ENCODE measurements around the gene CDH18. TPM values are rescaled to one million over a fixed set of nuclear protein-coding genes. Genes with fewer than 3 reads are reported as not detected.
A peak's percentile ranks its signal among the peaks of the same experiment; 100 is the strongest.

Gene CDH18
- total and polyA plus RNA-seq, 2 experiments from 2014 or later = 0.22 TPM; not detected in 1

DNA sequence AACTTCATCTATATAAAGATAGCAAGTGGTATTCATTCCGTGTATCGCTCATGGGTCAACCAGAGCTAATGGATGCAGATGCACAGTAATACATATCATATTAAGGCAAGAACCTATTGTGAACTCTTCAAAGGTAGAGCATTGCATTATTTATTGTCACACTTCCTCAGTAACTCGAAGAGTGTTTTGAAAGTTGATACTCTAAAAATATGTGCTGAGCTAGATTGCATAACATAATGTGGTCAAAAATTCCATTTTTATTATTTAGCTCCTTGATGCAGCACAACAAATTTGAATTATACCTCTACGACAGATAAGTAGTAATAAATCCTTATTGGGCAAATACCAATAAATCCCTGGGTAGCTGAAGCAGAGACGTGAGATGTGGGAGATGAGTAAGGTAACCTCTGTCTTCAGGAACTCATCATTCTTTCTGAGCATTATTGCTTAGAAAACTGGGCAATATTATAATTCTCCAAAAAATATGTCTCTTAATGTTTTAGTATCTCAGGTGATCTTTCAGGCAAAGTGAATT is 70.3 kb downstream of the CDH18 start:
- Histone ChIP-seq H3K27me3 (replicated peaks; ENCODE audit: insufficient read depth) (no peaks in the 10 kb centered on the region), H3K4me2 (ENCODE audit: unreplicated experiment) (no peak overlapping the region), H3K36me3 (ENCODE audit: low read depth) (no peaks in the 10 kb centered on the region), H3K4me1 (ENCODE audit: insufficient read depth) (no peaks in the 10 kb centered on the region), H3K4me3 (no peak overlapping the region), H3K79me2 (ENCODE audit: insufficient read depth) (no peaks in the 10 kb centered on the region), H3F3A (ENCODE audit: insufficient read depth) (no peaks in the 10 kb centered on the region), H3K27ac (no peak overlapping the region), H2AFZ (no peak overlapping the region), H3K9me2 (ENCODE audit: insufficient read depth) (no peaks in the 10 kb centered on the region), H3K9me3 (ENCODE audit: low read depth) (no peaks in the 10 kb centered on the region), H3K9ac (no peak overlapping the region), H4K20me1 (ENCODE audit: insufficient read depth) (no peaks in the 10 kb centered on the region)
- no peak for DNase-seq
- TF ChIP-seq EZH2 (IDR thresholded peaks at IDR 0.05; ENCODE audit: insufficient read depth, poor library complexity, severe bottlenecking) = no peak
- TF ChIP-seq EZH2phosphoT487 (IDR thresholded peaks at IDR 0.05; ENCODE audit: insufficient read depth, low read depth) = no peak
- WGBS, 2 experiments (ENCODE audit: low coverage in 1 of 2, low lambda C conversion rate in 2 of 2, missing lambda C conversion rate in 2 of 2) = 54 to 55% methylated on average over 5 of the region's 5 CpGs
- in situ Hi-C loops (cut with MboI) = no loop called here

DNA sequence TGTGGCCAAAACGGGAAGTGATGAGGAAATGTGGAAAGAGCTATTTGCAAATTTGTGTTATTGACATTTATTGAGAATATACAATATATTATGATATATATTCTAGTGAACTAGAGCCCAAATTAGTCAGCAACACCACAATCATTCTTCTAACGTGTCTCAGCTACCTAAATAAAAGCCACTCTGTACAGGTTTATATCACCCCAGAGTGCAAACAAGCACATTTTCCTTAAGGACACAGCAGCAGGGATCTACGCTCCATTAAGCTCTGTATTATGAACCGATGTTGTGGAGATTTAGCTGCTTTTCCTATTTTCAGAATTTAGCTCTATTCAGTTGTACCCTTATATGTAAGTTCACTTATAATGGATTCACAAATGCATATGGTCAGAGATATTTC is 77.9 kb downstream of the CDH18 start:
- WGBS, 2 experiments (ENCODE audit: low coverage in 1 of 2, low lambda C conversion rate in 2 of 2, missing lambda C conversion rate in 2 of 2) = 51 to 59% methylated on average over 4 of the region's 4 CpGs
- no peaks in the 10 kb centered on the region for H3F3A ChIP-seq (ENCODE audit: insufficient read depth)

DNA sequence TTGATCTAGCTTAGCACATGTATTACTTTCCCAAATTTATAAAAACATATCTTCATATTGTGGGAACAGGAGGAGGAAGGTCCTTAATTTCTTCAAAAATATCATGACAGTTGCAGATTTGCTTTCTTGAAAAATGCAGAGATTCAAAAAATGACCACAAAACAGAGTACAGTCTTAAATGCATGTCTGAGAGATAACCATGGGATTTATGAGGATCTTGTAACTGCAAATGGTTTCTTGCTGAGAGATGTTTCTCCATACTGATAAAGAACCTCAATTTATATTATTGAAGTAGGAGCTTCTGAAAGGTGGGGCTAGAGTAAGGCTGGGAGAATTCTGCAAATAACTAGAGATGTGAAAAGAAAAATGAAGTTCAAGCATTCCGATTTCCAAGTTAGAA is 83.2 kb downstream of the CDH18 start:
- no peak overlapping the region for H3K4me3 ChIP-seq
- no peak for DNase-seq
- in situ Hi-C loops (cut with MboI) = no loop called here
- no peak overlapping the region for H2AFZ ChIP-seq
- H3K4me2 ChIP-seq (ENCODE audit: unreplicated experiment) = no peak overlapping the region
- no peaks in the 10 kb centered on the region for H3K9me2 ChIP-seq (ENCODE audit: insufficient read depth)
- no peaks in the 10 kb centered on the region for H3K4me1 ChIP-seq (ENCODE audit: insufficient read depth)
- no peaks in the 10 kb centered on the region for H3F3A ChIP-seq (ENCODE audit: insufficient read depth)
- 79 to 88% methylated on average over 1 of the region's 1 CpG for WGBS, 2 experiments (ENCODE audit: low coverage in 1 of 2, low lambda C conversion rate in 2 of 2, missing lambda C conversion rate in 2 of 2)
- TF ChIP-seq EZH2 (IDR thresholded peaks at IDR 0.05; ENCODE audit: insufficient read depth, poor library complexity, severe bottlenecking) (no peak), EZH2phosphoT487 (IDR thresholded peaks at IDR 0.05; ENCODE audit: insufficient read depth, low read depth) (no peak)
- H4K20me1 ChIP-seq (ENCODE audit: insufficient read depth) = no peaks in the 10 kb centered on the region
- no peaks in the 10 kb centered on the region for H3K9me3 ChIP-seq (ENCODE audit: low read depth)
- no peak overlapping the region for H3K9ac ChIP-seq
- H3K36me3 ChIP-seq (ENCODE audit: low read depth) = no peaks in the 10 kb centered on the region
- H3K27ac ChIP-seq = no peak overlapping the region
- no peaks in the 10 kb centered on the region for H3K27me3 ChIP-seq (replicated peaks; ENCODE audit: insufficient read depth)
- H3K79me2 ChIP-seq (ENCODE audit: insufficient read depth) = no peaks in the 10 kb centered on the region

More for the DNA sequence above, 77.9 kb downstream of the CDH18 start:
- Histone ChIP-seq H3K4me2 (ENCODE audit: unreplicated experiment) (no peak overlapping the region), H3K9me2 (ENCODE audit: insufficient read depth) (no peaks in the 10 kb centered on the region), H3K9ac (no peak overlapping the region), H3K27ac (no peak overlapping the region), H3K36me3 (ENCODE audit: low read depth) (no peaks in the 10 kb centered on the region), H3K4me1 (ENCODE audit: insufficient read depth) (no peaks in the 10 kb centered on the region), H3K79me2 (ENCODE audit: insufficient read depth) (no peaks in the 10 kb centered on the region), H2AFZ (no peak overlapping the region), H3K27me3 (replicated peaks; ENCODE audit: insufficient read depth) (no peaks in the 10 kb centered on the region), H3K9me3 (ENCODE audit: low read depth) (no peaks in the 10 kb centered on the region), H3K4me3 (no peak overlapping the region), H4K20me1 (ENCODE audit: insufficient read depth) (no peaks in the 10 kb centered on the region)
- DNase-seq = no peak
- TF ChIP-seq EZH2phosphoT487 (IDR thresholded peaks at IDR 0.05; ENCODE audit: insufficient read depth, low read depth) (no peak), EZH2 (IDR thresholded peaks at IDR 0.05; ENCODE audit: insufficient read depth, poor library complexity, severe bottlenecking) (no peak)
- in situ Hi-C loops (cut with MboI) = no loop called here

DNA sequence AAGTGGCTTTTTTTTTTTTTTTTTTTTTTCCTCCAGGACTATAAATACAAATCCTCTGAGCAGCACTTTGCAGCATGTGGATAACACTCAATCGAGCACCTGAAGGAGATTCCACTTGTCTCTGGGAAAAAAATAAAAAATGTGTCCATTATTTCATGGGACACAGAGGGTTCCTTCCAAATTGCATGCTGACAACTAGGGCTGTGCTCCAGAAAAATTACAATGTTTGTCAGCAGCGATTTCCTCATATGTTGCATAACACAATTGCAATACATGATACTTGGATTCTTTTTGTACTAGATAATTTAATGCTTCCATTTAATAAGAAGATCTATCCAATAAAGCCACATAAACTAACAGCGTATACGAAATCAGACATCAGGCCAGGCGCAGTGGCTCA is 84.4 kb downstream of the CDH18 start:
- H3K27me3 ChIP-seq (replicated peaks; ENCODE audit: insufficient read depth) = no peaks in the 10 kb centered on the region
- H2AFZ ChIP-seq = no peak overlapping the region
- H4K20me1 ChIP-seq (ENCODE audit: insufficient read depth) = no peaks in the 10 kb centered on the region
- H3K9me2 ChIP-seq (ENCODE audit: insufficient read depth) = no peaks in the 10 kb centered on the region
- in situ Hi-C loops (cut with MboI) = no loop called here
- no peaks in the 10 kb centered on the region for H3K36me3 ChIP-seq (ENCODE audit: low read depth)
- 43 to 44% methylated on average over 5 of the region's 5 CpGs for WGBS, 2 experiments (ENCODE audit: low coverage in 1 of 2, low lambda C conversion rate in 2 of 2, missing lambda C conversion rate in 2 of 2)
- H3K4me2 ChIP-seq (ENCODE audit: unreplicated experiment) = no peak overlapping the region
- no peak for TF ChIP-seq EZH2 (IDR thresholded peaks at IDR 0.05; ENCODE audit: insufficient read depth, poor library complexity, severe bottlenecking)
- TF ChIP-seq EZH2phosphoT487 (IDR thresholded peaks at IDR 0.05; ENCODE audit: insufficient read depth, low read depth) = no peak
- H3K27ac ChIP-seq = no peak overlapping the region
- no peaks in the 10 kb centered on the region for H3K4me1 ChIP-seq (ENCODE audit: insufficient read depth)
- H3K9ac ChIP-seq = no peak overlapping the region
- no peaks in the 10 kb centered on the region for H3K9me3 ChIP-seq (ENCODE audit: low read depth)
- no peaks in the 10 kb centered on the region for H3F3A ChIP-seq (ENCODE audit: insufficient read depth)
- H3K79me2 ChIP-seq (ENCODE audit: insufficient read depth) = no peaks in the 10 kb centered on the region
- DNase-seq = peak; percentile 62
- no peak overlapping the region for H3K4me3 ChIP-seq

Data from GM23248 (cell line).